Stimulated activated CD4-positive, alpha-beta T cell treated with anti-CD3 and anti-CD28 coated beads, Interleukin-12 subunit alpha, Interleukin-12 subunit beta, amount 100 ng/mL, for 4 hours (primary cell): ENCODE measurements around the gene PARN.
"Not testable (repeated sequence)": the region's sequence is repeated elsewhere in the genome, so short reads cannot be mapped to it uniquely, and the experiment has no call there.

Source experiments
- DNase-seq: peaks from one replicate; pipeline ENCODE4 v3.0.0-alpha.2; 2020

PARN gene

DNA sequence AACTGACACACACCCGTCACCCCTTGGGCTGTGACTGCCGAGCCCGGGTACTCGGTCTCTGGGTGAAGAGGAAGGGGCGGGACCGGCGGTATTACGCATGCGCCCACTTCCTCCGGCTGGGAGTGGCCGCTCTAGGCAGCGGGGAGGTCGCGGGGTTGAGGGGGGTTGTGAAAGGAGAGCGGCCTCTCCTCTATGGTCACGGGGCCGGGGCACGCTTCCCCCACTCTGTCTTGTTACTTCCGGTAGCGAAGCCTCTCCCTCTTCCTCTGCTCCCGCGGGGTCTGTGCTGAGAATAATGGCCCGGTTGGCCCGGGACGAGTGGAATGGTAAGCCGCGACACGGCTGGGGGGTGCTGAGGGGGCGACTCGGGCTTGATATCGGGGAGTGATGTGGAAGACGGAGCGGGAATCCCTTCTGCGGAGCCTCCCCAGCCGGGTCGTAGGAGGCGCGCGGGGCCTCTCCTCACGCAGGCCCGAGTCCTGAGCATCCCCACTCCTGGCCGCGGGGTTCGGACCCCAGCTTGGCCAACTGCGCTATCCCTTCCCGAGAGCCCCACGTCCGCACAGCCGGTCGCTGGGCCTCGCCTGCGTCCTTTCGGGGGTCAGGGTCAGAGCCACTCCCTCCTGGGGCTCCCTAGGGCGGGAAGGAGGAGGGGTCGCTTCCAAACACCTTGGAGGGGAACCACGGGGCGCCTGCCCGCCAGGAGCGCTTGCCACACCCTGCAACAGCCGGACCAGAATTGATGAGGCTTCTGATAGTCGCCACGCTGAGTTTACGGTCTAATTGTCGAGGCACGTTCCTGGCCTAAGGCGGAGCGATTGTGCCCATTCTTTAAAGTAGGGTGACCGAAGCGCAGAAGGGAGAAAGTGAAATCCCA, 2.9 kb upstream of the PARN start, which contains the start of gene BFAR:
Gene BFAR, plus strand, starts transcription at position 259 of the 877 bp plus-strand sequence. CDS start 11,396 bp downstream, outside the sequence.
- peak; percentile 99 for DNase-seq

DNA sequence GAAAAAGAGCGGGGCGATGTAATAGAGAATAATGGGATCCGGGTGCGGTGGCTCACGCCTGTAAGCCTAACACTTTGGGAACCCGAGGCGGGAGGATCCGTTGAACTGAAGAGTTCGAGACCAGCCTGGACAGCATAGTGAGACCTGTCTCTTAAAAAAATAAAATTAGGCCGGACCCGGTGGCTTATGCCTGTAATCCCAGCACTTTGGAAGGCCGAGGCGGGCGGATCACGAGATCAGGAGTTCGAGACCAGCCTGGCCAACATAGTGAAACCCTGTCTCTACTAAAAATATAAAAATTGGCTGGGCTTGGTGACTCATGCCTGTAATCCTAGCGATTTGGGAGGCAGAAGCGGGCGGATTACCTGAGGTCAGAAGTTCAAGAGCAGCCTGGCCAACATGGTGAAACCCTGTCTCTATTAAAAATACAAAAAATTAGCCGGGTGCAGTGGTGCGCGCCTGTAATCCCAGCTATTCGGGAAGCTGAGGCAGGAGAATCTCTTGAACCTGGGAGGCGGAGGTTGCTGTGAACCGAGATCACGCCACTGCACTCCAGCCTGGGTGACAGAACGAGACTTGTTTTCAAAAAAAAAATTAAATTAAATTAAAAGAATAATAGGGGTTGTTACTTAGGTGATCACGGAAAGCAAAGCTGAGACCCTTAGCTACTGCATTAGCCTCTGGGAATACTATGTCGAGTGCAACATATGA, 715 bp upstream of the PARN start:
- DNase-seq, result not testable (repeated sequence)

DNA sequence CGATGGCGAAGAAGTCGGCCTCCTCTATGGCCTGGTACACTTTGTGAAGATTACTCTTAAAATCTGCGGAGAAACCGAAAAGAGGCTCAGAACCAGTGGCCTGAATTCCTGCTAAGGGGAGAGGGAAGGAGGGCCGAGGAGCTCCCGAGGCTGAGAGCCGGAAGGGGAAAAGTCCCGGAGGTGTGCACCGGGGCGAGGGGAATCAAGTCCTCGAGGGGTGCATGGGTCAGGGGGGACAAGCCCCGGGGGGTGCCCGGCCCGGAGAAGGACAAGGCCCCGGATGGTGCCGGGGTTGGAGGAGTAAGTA, 495 bp downstream of the PARN start:
- DNase-seq, result no peak

- DNase-seq, result no peak
Measured at GRCh38 chr16:14628806-14629611, 1.1 kb downstream of the PARN start.

DNA sequence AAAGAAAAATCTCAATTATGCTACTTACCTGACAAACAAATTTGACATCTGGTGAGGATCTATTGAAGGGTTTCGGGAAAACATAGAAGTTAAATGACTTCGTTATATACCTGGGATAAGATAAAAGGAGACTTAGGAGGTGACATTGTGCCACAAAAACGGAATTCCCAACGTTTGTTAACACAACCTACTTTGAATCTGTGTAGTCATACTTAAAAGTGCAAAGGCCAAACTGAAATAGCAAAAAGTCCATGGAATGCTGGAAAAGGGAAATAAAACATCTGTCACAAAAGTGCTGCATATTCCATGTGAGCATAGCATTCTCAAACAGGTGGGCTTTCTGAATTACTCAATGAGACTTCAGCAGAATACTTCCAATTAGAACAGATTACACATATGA, 3.0 kb downstream of the PARN start:
- no peak for DNase-seq

GRCh38 chr16:14618566-14618965, 11.5 kb downstream of the PARN start:
- no peak for DNase-seq

DNA sequence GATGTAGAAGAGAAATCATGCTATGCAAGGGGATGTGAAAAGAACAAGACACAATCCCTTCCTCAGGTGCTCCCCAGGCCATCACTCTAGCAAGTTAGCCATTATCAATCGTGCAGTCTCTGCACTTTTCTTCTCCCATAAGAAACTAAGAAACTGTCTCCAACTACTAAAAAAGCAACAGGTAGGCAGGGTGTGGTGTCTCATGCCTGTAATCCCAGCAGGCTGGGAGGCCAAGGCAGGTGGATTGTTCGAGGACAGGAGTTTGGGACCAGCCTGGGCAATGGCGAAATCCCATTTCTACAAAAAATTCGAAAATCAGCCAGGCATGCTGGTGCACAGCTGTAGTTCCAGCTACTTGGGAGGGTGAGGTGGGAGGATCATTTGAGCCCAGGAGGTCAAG, 13.8 kb downstream of the PARN start:
- no peak for DNase-seq

- DNase-seq, result no peak
Measured at GRCh38 chr16:14613991-14614390, 16.1 kb downstream of the PARN start.

GRCh38 chr16:14611660-14612059, 18.4 kb downstream of the PARN start:
- no peak for DNase-seq

GRCh38 chr16:14609716-14610115, 20.3 kb downstream of the PARN start:
- no peak for DNase-seq

- no peak for DNase-seq
Measured at GRCh38 chr16:14608604-14609003, 21.5 kb downstream of the PARN start.

- DNase-seq, result no peak
Measured at GRCh38 chr16:14608111-14608566, 21.9 kb downstream of the PARN start.

GRCh38 chr16:14606102-14606501, 24.0 kb downstream of the PARN start:
- no peak for DNase-seq

- no peak for DNase-seq
Measured at GRCh38 chr16:14602443-14602963, 27.6 kb downstream of the PARN start.

DNA sequence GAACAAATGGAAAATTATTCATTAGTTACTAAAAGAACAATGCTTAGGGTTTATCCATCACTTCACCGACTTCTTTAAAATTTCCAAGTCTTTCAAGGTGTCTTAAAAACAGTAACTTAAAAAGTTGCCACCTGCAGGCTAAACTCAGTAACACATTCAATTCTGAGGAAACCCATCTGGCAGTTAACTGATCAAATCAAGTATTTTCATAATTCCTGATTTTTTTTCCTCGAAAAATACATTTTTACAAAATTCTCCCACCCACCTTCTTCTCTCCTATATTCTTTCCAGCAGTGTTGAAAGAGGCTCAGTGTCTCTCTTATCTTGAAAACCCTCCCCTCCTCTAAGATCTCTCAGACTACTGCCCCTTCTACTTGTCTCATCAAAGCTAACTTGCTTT, 29.9 kb downstream of the PARN start:
- DNase-seq, result no peak

GRCh38 chr16:14586637-14587305, 43.3 kb downstream of the PARN start:
- DNase-seq, result no peak

DNA sequence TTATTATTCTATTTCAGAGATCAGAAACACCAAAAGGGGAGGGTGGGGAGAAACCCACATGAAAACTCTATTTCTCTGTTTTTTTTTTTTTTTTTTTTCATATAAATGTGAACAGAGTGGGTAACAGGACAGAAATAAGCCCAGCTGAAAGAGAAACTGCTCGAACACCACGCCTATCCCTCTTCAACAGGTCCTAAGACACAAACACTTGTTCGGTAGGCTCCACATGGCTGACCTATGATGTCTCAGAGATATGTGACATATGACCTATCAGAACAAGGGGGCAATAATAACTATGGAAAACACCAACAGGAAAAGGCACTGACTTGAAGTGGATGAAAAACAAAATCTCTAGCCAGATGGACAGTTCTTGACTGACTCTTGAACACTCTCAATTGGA, 44.8 kb downstream of the PARN start:
- no peak for DNase-seq

- not testable (repeated sequence) for DNase-seq
Measured at GRCh38 chr16:14580926-14581325, 49.1 kb downstream of the PARN start.

- no peak for DNase-seq
Measured at GRCh38 chr16:14579266-14579665, 50.8 kb downstream of the PARN start.

- DNase-seq, result no peak
Measured at GRCh38 chr16:14576532-14576931, 53.5 kb downstream of the PARN start.

GRCh38 chr16:14576069-14576468, 54.0 kb downstream of the PARN start:
- DNase-seq, result no peak

DNA sequence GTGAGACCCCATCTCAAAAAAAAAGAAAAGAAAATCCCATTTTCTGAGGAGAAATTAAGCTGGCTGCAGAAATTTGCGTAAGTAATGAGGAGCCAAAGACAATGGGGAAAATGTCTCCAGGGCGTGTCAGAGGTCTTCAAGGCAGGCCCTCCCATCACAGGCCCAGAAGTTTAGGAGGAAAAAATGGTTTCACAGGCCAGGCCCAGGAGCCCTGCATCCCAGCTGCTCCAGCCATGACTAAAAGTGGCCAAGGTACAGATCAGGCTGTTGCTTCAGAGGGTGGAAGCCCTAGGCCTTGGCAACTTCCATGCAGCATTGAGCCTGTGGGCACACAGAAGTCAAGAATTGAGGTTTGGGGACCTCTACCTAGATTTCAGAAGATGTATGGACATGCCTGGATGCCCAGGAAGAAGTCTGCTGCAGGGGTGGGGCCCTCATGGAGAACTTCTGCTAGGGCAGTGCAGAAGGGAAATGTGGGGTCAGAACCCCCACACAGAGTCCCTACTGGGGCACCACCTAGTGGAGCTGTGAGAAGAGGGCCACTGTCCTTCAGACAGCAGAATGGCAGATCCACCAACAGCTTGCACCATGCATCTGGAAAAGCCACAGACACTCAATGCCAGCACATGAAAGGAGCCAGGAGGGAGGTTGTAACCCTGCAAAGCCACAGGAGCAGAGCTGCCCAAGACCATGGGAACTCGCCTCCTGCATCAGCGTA, 55.2 kb downstream of the PARN start:
- not testable (repeated sequence) for DNase-seq
